GM19035 (cell line): ENCODE data around the gene HOXA2.

Experiments used
- ATAC-seq: cut with Tn5 transposase; IDR thresholded peaks from one replicate; pipeline ENCODE4 v1.9.1; 2021; ENCODE audit not compliant: unreplicated experiment

The HOXA2 gene

DNA sequence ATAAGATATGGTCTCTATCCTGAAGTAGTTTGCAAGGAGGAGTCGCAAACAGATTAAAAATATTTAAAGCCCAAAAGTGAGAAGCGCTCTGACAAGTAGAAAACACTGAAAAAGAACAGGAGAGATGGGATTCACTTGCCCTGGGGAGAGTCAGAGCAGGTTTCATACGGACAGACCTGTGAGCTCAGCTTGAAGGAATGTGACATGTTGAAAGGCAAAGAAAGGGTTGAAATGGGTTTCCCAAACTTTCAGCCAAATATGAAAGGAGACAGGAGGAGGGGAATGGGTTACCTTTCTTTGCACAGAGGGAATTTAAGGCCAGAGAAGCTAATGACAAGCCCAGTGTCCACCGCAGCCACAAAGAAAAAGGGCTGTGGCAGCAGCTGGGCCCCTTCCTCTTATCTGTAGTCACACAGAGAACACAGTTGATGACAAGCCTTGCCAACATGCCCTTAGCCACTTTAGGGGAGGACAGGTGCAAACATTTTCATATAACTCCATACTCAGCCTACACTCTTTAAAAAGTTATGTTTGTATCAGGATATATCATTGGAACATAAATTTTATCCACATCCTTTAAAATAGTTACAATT is 21.5 kb downstream of the HOXA2 start:
- ATAC-seq = no peak

DNA sequence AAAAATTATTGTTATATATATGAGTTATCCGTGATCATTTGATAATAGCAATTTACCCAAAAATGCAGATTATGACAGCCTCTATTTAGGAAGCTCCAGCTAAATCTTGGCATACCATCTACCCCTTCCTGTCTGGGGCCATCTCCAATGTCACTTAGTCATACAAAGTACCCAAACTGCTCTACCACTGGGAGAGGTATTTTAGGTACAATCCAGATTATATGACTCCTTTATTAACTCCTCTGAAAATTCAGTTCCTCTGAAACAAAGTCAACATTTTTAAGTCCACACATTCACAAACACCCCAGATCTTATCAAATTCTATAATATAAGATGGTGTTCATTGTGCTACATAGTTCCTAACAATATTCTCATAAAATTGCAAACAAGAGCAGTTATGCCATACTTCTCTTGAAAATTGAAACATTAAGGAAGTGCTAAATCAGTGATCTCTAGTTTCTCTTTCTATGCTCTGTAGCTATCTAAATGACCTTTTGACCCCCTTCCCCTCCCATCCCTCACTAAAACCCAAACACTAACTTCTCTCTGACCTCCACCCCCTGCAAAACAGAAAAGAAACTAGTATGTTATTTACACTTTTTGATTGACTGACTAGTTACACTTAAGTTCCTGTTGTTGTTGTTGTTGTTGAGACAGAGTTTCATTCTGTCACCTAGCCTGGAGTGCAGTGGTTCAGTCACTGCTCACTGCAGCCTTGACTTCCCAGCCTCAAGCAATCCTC is 23.1 kb downstream of the HOXA2 start:
- no peak for ATAC-seq

DNA sequence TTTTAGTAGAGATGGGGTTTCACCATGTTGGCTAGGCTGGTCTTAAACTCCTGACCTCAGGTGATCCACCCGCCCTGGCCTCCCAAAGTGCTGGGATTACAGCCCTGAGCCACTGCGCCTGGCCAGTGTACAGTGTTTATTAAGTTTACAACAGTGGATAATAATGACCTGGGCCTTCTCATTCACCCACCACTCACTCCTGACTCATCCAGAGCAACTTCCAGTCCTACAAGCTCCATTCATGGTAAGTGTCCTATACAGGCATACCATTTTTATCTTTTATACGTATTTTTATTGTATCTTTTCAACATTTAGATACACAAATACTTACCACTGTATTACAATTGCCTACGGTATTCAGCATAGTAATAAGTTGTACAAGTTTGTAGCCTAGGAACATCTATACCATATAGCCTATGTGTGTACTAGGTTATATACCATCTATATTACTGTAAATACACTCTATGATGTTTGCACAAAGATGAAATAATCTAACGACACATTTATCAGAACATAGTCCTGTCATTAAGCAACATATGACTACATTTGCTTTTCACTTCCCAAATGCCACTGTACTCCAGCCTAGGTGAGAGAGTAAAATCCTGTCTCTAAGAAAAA is 23.8 kb downstream of the HOXA2 start:
- no peak for ATAC-seq

DNA sequence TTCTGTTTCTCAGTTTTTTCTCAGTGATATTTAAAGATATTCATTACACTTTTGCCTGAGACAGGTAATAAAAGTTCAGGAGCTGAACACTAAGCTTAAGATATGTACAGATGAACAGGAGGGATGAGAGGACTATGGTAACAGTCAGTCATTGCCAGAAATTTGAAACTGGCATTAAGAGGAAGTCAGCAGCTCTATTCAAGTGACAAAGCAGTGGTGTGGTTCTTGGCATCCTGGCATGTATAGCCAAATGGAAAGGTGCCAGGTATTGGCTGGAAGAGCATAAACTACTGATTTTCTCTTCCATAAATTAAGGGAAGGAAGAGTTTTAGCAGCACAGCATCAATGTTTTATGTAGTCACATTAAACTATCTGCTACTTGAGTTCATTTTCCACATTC is 29.4 kb downstream of the HOXA2 start:
- no peak for ATAC-seq

DNA sequence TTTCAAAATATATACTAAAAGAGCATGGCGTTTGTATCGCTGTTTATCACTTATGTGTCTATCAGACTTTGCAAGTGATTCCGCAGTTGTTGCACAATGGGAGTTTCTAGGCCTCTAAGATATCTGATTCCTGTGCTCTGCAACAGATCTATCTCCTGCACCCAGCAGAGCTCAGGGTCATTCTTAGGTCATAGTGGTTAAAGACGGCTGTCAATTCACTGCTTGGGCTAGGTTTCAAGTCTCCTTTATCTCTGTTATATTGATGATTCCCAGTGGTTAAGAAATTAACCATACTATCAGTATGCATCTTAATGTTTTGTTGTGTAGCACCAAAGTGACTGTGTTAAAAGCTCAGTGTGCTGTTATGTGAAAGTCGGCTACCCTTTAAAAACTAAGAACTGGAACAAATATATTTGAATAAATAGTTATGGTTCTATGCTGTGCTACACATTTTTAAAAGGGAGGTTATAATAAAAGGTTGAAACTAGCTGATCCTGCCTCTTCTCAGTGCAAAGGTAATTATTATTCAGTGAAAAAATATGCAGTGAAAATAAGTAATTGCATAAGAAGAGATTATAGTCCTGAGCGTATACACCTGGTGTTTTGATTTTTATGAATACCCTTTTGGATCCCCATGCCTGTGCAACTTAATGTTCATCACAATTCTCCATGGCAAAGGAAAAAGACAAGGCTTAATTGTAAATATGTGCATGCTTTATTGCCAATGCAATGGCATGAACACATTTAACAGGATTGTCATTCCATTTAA is 30.7 kb downstream of the HOXA2 start:
- ATAC-seq = no peak

DNA sequence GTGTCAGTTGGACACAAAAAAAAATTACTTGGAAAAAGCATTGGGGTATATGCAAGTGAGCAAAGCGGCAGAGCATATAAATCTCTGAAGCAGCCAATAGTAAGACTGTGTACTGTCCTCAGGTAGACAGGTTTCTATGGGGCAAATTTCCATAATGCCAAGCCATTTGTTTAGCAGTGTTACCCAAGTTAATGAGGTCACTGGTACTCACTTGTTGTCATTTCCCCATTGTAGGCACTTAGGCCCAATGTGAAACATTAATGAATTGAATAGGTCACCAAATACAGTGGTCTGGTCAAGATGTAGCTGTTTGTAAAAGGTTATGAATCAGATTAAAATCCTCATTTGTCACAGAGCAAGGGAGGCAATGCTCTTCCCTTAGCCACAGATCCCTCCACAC is 34.2 kb downstream of the HOXA2 start:
- no peak for ATAC-seq

DNA sequence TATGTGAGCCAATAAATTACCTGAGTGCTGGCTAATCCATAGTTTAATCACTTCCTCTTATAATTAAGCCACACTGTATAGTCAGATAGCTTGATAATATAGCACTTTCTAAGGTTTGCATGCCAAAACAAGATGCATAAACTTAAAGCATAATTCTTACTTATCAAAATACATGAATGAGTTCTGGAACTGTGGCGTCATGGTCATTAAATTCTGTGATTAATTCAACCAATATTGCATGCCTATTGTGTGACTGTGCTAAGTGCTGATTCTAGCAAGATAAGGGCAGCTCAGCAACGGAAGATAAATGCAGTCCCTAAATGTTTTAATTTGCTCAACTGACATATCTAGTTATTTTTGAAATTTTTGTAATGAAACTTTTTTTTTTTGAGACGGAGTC is 36.3 kb downstream of the HOXA2 start:
- no peak for ATAC-seq

DNA sequence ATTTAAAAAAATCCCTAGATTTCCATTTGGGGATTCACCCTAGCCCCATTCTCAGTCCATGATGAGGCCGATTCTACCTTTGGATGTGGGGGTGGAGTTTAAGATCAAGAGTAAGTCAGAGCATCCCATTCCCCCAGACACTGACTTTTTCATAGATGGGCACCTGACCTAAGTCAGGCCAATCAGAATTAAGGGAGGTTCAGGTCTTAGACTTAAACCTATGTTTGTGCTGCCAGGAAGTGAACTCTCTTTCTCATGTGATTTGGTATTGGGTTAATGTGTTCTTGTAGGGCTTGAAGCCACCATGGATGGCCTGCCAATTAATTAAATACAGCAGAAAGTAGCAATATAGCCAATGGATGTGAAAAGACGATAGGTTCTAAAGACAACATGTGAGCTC is 36.8 kb downstream of the HOXA2 start:
- ATAC-seq = no peak

DNA sequence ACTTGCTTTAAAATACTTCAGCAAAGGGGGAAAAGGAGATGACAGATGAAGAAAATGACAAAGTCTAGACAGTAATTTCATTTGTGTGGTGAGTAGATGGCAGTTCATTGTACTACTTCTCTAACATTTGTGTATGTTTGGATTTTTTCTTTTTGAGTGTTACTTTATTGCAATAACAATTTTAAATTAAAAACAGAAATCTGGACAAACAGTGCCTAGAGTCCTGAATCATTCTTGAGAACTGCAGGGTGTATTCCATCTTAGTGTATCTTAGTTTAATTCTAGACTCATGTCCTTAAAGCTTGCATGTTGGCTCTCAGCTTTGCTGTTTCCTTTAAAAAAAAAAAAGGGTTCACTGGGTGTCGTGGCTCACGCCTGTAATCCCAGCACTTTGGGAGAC is 37.8 kb downstream of the HOXA2 start:
- no peak for ATAC-seq

DNA sequence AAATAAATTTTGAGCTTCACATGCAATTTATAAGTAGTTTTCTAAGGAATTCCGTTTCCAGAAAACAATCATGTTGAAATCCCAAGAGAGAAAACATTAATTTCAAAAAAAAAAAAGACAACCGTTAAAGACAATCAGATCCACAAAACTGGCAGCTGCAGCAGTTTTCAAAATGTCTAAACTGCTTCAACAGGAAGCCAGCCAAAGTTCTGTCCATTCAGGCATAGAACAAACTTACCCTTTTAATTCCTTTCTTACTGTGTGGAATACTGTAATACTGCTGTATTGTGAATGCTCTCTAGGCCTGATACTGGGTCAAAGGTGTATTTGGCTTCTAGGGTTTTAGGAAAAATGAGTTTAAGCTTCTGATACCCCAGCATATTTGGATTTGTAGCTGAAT is 38.3 kb downstream of the HOXA2 start:
- ATAC-seq = no peak

DNA sequence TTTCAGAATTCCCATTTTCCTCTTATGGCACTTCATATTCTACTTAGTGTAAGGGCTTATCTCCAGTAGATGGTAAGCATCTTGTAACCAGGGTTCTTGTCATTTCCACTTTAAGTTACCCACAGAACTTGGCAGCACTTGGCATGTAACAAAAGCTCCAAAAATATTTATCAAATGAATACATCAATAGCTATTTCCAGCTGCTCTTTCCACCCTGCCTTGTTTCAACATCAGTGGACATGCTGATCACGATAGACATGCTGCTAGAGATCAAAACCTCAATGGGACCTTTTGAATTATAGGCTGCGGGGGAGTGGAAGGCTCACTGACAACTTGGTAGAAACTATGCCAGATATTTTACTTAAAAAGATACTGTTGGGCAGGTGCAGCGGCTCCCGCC is 39.5 kb downstream of the HOXA2 start:
- no peak for ATAC-seq

DNA sequence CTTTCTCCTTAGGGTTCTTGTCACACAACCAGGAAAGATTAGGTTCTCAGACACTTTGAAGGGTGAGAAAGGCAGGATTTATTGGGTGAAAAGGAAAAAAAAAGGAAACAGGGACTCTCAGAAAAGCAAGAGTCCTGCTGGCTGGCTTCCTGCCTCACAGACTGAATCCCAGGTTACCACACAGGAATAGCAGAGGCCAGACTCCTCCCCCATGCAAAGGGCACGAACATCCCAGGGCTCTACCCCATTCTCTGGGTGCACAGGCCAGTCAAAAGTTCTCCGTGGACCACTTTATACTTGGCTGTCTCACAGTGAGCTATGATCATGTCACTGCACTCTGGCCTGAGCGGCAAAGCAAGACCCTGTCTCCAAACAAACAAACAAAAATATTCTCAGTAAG is 49.3 kb downstream of the HOXA2 start:
- no peak for ATAC-seq

DNA sequence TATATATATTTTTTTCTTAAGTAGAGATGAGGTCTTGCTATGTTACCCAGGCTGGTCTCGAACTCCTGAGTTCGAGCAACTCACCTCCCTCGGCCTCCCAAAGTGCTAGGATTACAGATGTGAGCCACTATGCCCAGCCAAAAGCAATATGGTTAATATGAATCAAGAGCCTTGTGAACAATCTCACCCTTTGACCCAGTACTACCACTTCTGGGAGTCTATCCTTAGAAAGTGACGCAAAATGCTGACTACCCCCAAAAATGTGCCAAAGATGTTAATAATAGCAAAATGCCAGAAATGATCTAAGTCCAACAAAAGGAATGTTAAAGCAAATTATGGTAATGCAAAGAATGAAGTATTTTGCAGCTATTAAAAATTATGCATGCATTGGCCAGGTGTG is 51.0 kb downstream of the HOXA2 start:
- no peak for ATAC-seq
